ENCODE data around the gene MBIP. TPM values are rescaled to one million over a fixed set of nuclear protein-coding genes. Genes with fewer than 3 reads are reported as not detected.

Gene MBIP
- total RNA-seq, 1 donor from 2014 or later = 119 TPM

DNA sequence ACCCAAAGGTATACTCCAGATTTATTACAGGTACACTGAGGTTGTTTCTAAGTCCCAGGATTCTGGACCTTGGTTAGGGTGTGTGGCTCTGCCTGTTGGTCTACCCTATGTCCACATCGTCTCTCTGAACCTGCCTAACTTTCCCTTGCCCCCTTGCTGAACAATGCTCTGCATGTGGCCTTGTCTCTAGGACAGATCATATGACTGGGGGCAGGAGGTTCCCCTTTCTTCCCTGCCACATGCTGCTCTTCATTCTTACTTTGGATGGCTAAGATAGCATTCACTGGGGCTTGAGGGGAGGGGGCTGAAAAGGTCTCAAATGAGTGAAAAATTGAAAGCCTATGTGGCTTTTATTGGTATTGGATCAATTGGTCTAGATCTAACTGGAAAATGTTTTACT is 49.2 kb downstream of the MBIP start:
- no peak overlapping the region for H3K4me3 ChIP-seq
- peaks cover 20% of the 10 kb centered on the region for H3K27me3 ChIP-seq
- intact Hi-C loops (cut with DNase I) = no loop called here
- no peak for TF ChIP-seq CTCF (IDR thresholded peaks at IDR 0.05)
- H3K36me3 ChIP-seq = no peaks in the 10 kb centered on the region
- H3K9me3 ChIP-seq = no peaks in the 10 kb centered on the region
- DNase-seq (no peak), ATAC-seq (peak; percentile 42)
- H3K27ac ChIP-seq = no peak overlapping the region
- H3K4me1 ChIP-seq = peaks cover 11% of the 10 kb centered on the region

GRCh38 chr14:36270191-36270590 is 50.2 kb downstream of the MBIP start:
- Histone ChIP-seq H3K4me1 (peaks cover 11% of the 10 kb centered on the region), H3K27ac (no peak overlapping the region)
- intact Hi-C loops (cut with DNase I) = no loop called here

GRCh38 chr14:36268121-36268520 is 52.3 kb downstream of the MBIP start:
- no peaks in the 10 kb centered on the region for H3K36me3 ChIP-seq
- H3K9me3 ChIP-seq = no peaks in the 10 kb centered on the region
- no peak for TF ChIP-seq CTCF (IDR thresholded peaks at IDR 0.05)
- intact Hi-C loops (cut with DNase I) = no loop called here
- DNase-seq (no peak), ATAC-seq (no peak)
- peaks cover 4% of the 10 kb centered on the region for H3K27me3 ChIP-seq
- H3K4me3 ChIP-seq = no peak overlapping the region
- H3K4me1 ChIP-seq = peaks cover 11% of the 10 kb centered on the region
- H3K27ac ChIP-seq = no peak overlapping the region

More at GRCh38 chr14:36270191-36270590, 50.2 kb downstream of the MBIP start:
- no peak for TF ChIP-seq CTCF (IDR thresholded peaks at IDR 0.05)
- no peak for ATAC-seq
- DNase-seq = no peak
- Histone ChIP-seq H3K9me3 (no peaks in the 10 kb centered on the region), H3K4me3 (no peak overlapping the region), H3K27me3 (peaks cover 20% of the 10 kb centered on the region), H3K36me3 (no peaks in the 10 kb centered on the region)

DNA sequence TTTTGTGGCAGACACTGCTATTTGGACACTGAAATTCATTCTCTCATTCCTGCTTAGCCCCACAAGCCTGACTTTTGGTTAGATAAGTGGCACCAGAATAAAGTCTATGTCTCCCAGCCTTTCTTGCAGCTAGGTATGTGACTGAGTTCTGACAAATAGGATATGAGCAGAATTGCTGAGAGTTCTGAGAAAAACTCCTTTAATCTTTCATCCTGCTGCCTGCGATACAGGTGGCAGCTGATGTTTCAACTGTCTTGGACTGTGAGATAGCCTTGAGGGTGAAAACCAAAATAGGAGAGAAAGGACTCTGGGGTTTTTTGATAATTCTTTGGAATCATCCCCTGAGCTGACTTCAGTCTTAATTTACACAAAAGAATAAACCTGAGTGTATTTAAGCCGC is 55.8 kb downstream of the MBIP start:
- intact Hi-C loops (cut with DNase I) = no loop called here
- no peaks in the 10 kb centered on the region for H3K27me3 ChIP-seq
- no peak overlapping the region for H3K27ac ChIP-seq
- no peak for ATAC-seq
- no peak overlapping the region for H3K4me3 ChIP-seq
- no peak for DNase-seq
- no peaks in the 10 kb centered on the region for H3K36me3 ChIP-seq
- no peaks in the 10 kb centered on the region for H3K9me3 ChIP-seq
- no peaks in the 10 kb centered on the region for H3K4me1 ChIP-seq
- TF ChIP-seq CTCF (IDR thresholded peaks at IDR 0.05) = no peak

DNA sequence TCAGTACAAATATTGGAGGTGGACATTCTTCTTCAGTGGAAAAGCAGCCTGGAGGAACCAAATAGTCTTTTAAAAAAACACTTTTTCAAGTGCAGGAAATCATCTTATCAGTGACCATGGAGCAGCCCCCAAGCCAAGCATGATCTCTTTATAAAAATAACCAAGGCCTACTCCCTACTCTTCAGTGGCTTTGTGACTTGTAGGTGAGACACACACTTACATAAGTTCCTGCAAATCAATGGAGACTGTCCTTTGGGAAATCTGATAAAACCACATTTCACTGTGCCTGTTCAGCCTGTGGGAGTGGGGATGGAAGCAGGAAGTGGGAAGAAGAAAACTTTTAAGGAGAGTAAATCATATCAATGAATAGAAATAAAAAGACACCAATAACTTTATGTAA is 56.3 kb downstream of the MBIP start:
- Histone ChIP-seq H3K36me3 (no peaks in the 10 kb centered on the region), H3K4me3 (no peak overlapping the region), H3K4me1 (no peaks in the 10 kb centered on the region), H3K27ac (no peak overlapping the region), H3K9me3 (no peaks in the 10 kb centered on the region), H3K27me3 (no peaks in the 10 kb centered on the region)
- TF ChIP-seq CTCF (IDR thresholded peaks at IDR 0.05) = no peak
- DNase-seq (no peak), ATAC-seq (no peak)
- intact Hi-C loops (cut with DNase I) = no loop called here

DNA sequence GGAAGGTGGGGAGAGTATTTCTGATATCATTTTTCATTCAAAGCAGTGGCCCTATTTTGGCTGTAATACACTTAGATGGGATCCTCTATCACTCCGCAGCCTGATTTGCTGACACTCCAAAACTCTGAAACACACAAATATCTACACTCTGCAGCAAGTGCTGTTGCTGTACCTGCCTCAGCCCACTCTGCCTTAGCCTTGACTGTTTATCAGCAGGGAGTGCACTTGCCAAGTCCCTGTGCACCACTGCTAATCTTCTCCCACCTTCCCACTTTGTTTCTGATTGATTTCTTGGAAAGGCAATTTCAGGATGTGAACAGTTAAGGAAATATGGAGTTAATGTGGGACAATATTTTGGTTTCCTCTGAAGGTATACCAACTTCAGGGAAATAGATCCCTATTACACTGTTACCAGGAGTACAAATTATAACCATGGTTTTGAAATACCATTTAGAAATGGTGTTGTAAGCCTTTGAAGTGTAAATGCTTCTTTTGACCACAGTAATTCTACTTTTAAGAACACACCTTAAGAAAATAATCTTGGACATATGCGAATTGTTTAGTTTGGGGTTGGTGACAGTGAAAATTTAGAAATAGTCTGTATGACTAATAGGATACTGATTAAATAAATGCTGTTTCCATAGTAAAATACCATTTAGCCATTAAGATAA is 59.3 kb downstream of the MBIP start:
- Histone ChIP-seq H3K27ac (no peak overlapping the region), H3K9me3 (no peaks in the 10 kb centered on the region), H3K4me1 (peaks cover 8% of the 10 kb centered on the region), H3K4me3 (no peak overlapping the region), H3K27me3 (no peaks in the 10 kb centered on the region), H3K36me3 (no peaks in the 10 kb centered on the region)
- intact Hi-C loops (cut with DNase I) = no loop called here
- ATAC-seq (peak; percentile 44), DNase-seq (no peak)
- no peak for TF ChIP-seq CTCF (IDR thresholded peaks at IDR 0.05)

All from upper lobe of right lung (tissue), 1 donor.